ENCODE results near the gene TRAF1.

TRAF1 gene

DNA sequence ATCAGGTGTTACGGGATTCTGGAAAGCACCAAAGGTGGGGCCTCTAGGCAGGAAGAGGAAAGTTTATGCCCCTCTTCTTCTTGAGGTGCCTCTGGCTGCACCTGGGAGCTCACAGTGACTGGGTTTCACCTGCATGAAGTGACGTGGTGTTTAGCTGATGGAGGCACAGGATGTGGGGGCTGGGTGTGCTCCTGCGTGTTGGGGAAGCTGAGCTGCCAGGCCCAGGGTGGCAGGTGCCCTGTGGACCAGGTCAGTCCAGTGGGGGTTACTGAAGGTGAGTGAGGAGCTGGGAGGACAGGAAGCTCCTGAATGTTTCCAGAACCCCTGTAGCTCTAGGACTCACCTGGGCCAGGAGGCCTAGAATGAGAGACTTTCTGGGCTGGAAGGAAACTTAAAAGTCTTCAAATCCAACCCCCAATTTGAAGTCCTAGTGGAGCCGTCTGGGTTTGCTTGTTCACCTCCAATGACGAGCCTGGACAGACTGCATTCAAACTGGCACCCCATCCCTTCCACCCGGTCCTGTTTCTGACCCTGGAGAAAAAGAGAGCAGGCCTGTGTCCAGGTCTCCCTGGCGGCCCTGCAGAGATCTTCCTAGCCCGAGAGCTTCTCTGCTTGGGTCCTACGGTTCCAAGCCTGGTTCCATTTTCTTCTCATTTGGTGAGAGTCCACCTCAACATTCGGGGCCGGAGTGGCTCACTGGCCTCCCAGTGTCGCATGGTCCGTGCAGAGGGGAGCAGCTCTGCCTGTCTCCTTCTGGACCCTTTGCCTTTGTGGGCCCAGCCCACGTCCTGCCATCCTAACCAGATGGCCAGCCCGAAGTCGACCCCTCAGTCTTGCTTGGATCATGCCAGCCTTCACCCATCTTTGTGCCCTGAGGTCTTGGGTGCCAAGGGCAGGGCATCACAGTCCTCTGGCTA, 22.3 kb downstream of the TRAF1 start:
- FAIRE-seq: no peak

DNA sequence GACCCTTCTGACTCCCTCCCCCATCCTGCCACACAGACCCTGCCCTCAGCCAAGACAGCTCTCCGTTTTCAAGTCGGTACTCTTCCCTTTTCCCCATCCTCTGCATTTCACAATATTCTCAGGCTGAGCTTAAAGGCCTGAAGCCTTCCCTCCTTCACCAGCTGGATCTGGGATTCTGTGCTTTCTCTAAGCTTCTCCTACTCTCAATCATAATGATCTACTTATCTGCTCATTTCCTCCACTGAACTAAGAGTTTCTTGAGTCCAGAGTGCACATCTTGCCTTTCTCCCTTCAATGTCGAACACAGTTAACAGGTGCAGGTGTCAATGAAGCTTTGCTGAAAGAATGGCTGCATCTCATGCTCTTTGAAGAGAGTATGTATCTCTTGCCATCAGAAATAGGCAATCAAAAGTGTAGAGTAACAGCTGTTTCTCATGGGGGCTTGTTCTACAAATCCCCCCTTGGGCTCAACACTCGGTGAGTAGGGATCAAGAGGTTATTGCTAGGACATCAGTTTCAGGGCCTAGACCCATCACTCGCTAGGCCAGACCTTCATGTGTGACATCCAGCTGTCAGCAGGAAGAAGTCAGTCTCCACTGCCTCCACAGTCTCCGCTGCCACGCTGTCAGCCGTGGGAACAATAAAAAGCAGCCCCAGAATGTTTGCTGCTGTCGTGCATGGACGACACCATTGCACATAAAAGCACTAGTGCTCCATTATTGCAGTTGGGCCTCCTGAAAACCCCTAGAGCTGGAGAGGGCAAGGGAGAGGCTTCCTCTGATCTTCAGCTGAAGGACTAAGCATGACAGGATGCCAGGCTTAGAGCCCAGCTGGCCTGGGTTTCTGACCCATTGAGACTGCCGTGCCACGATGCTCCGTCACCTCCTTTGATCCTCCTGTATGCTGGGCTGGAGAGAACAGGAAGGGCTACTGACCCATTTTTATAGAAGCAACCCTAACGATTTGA, 23.7 kb downstream of the TRAF1 start:
- FAIRE-seq: no peak

DNA sequence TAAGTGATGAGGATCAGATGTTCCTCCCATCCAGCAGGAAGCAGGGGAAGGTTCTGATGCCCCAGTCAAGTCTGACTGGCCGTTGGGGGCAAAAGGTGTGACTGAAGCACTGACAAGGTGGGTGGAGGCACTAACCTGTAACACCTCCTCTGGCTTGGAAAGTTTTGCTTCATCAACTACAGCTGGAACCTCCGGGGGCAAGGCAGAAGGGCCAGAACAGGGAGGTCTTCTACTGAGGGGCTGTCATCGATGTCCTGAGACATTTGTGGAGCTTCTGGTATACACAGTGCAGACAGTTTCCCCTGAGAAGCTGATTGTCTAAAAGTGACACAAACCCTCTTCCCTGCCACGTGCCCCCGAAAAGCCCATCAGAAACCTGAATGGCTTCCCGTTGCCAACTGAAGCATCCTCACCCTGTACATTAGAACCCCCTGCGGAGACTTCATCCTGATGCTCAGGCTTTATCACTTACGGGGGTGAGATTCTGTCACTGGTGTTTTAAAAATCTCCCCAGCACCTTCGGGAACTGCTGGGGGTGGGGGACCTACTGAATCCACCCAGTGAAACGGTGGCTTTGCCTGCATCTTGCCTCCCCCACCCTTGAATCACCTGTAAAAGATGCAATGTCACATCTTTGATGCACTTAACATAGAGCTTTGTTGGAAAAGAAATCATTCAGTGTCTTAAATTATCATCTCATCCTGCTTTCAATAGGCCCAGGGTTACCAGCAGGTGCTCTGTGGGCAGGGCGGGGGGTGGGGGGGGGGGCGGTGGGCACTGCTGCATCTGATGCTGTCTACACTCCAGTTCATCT, 24.6 kb downstream of the TRAF1 start:
- no peak for FAIRE-seq

DNA sequence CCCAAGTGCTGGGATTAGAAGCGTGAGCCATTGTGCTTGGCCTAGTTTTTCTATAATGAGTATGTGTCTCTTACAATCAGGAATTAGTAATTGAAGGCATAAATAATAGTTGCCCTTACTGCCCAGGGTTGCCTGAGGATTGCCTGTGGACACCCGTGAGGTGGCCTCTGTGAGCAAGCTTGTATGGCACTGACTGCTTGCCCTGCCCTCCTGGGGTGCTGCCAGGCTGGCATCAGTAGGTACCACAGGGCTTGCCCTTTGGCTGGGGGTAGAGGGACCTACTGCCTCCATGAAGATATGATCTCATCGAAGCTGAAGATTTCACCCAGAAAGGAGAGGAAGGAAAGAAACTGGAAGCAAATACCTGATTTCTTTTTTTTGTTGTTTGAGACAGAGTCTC, 25.8 kb downstream of the TRAF1 start:
- no peak for FAIRE-seq

DNA sequence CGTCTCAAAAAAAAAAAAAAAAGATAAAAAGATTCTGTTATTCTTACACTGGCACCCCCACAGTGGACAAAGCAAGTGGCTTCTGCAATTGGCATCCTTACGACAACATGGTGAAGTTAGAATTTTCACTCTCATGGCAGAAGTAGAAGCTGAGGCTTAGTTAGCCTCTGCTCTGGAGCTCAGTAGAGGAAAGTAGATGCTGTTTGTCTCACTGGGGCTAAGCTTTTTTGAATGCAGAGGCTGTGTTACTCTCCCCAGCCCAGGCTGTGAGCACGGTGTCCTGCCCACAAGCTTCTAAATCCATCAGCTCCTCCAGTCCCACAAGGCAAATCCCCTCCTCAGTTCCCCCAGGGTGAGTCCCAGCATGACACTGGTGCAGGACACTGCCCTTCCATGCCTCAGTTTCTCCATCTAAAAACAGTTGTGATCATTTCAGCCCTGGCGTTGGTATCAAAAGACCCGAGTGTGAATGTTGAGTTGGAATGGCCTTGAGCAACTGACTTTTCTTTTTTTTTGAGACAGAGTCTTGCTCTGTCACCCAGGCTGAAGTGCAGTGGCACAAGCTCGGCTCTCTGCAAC, 27.0 kb downstream of the TRAF1 start:
- FAIRE-seq: no peak

DNA sequence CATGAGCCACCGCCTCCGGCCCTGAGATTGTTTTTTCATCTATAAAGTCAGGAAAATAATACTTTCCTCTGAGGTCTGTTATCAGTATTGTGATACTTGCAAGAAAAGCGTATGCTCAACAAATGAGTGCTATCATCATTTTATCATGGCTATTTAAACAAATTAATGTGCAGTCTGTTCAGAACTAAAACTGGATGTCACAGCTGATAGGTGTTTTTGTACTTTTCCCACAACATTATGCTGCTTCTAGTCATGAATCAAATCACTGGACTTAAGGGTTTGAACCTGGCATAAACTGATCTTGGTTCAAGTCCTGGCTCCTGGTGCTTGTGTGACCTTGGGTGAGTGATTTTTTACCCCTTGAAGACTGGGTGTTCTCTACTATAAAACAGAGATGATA, 28.2 kb downstream of the TRAF1 start:
- FAIRE-seq: no peak

DNA sequence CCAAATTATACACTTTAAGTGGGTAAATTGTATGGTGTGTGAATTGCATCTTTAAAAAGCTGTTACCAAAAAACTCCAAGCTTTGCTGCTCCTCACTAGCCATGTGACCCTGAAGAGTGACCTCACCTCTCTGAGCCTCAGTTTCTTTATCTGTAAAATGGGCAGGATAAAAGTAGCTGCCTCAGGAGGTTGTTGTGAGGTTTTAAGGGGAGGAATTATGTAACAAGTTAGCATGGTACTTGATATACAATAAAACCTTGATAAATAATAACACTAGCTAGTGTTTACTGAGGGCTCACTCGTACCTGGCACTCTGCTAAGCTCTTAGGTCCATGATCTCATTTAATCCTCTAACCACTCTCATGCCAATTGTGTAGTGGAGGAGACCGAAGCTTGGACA, 30.6 kb downstream of the TRAF1 start:
- FAIRE-seq: no peak

DNA sequence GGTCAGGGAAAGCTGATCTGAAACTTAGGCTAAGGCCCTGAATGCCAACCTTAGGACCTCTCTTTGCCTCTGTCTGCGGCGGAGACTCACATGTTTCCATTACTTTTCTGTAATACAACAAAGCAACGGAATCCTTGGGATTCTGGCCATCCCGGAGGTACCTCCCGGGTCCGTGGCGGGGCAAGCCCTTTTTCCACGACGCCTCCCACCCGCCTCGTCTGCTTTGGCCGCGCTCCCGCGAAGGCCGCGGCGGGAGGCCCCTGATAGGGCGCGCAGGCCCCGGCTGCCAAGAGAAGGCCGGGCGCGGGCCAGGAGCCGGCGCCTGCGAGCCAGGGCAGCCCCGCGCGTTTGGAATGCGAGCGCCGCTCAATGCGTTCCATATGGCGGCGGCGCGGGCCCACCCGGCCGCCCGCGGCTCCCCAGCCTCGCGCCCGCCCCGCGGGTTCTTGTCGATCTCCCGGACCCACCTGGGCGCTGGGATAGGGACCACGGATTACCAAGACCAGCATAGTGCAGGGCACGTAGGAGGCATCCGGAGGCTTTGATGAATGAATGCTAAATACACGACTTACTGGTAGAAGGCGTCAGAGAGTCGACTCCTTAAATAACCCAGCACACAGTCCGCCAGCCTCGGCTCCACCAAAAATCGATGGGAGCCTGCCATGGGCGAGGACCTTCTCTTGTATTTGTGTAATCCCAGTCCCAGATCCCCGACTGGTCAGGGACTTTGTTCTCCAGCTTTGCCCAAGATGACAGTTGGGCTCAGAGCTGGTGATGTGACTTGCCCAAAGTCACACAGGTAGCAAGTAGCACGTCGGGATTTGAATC, 32.1 kb downstream of the TRAF1 start:
- FAIRE-seq: no peak

DNA sequence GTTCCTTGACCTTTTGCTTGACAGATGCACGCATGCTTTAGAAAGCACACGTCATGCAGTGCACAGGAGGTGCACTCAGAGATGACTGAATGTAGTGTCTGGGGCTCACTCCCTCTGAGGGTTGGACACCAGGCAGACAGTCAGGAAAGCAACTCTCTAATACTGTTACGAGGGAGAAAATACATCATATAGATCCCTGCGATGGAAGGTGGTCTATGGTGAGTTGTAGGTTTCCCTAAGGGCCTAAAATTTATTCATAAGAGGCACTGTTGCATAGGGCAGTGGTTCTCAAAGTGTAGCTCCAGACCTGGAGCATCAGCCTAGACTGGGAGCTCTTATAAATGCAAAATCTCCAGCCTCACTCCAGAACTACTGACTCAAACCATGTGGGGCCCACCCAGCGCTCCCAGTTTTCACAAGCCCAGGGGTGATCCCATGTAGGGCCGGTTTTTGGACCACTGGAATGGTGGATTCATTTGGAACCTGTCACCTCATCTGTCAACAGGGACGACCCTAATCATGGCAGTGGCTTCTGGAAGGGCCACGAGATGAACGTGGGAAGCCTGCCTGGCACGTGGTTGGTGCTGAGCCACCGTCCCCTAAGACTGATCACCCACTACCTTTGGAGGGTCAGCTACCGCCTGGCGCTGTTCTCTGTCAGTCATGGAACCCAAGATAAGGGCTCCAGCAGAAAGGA, 32.8 kb downstream of the TRAF1 start:
- no peak for FAIRE-seq

DNA sequence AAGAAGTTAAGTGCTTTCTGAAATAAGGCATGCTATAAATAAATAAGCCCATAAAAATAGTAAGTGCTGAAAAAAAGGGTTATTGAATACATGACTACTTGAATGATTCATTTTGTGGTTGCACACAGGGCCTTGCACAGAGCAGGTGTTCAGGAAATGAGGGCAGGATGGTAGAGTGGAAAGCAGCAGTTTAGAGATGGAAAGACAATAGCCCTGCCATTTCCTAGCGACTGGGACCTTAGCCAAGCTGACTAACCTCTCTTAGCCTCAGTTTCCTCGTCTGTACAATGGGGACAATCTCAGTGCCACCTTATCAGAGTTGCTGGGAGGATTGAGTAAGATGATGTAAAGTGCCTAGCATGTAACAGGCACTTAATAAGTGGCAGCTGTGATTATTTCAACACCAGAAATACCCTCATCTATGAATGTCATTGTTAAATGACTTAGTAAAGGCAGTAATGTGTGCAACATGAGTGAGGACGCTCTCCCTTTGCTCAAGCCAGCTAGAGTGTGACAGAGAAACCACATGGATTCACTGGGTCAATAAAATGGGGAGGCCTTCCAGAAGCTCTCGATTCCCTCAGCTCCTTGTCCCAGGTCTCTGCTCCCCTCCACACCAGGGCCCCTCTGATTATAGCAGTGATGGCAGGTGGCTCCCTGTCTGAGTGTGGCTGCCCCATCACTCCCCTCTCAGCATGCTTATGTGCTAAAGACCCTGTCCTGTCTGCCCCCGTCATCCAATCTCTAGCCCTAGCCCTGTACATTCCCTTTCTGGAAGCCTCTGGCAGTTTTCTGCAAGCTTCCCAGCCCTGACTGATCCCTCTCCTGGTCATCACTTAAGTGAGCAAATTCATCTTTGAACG, 33.6 kb downstream of the TRAF1 start:
- no peak for FAIRE-seq

DNA sequence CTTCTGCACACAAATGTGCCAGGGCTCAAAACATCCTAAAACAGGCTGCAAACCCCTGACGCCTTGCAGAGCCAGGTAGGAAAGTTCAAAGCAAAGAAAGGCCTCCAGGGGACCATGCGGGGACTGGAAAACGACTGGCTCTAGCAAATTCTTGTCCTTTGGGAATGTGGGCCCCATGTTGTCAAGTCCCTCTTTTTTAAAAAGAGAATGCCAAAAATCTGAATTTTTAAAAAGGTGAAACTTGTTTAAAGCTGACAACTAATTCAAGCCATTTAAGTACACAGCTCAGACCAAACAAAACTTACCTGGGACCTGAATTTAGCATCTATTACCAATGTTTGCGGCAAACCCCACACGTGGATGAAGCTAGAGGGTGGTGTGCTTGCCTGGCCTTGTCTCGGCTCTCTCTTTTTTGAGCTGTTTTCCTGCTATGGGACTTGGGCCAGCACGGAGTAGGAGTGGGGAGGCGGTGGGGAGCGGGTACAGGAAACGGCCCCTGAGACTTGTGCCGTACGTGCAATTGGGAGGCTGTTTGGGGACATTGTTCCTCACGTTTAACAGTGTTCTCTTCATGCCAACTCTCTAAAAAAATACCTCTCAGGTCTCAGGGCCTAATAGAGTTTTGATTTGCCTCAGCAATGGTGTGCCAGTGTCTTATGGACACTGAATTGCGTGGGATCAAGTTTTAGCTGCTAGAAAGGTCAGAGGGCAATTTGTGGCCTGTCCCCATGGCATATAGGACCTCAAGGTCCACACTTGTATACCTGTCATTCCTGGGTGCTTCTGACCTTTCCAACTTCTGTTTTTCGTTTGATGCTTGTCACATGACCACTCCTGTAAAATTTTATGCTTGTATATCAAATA, 34.5 kb downstream of the TRAF1 start:
- no peak for FAIRE-seq

DNA sequence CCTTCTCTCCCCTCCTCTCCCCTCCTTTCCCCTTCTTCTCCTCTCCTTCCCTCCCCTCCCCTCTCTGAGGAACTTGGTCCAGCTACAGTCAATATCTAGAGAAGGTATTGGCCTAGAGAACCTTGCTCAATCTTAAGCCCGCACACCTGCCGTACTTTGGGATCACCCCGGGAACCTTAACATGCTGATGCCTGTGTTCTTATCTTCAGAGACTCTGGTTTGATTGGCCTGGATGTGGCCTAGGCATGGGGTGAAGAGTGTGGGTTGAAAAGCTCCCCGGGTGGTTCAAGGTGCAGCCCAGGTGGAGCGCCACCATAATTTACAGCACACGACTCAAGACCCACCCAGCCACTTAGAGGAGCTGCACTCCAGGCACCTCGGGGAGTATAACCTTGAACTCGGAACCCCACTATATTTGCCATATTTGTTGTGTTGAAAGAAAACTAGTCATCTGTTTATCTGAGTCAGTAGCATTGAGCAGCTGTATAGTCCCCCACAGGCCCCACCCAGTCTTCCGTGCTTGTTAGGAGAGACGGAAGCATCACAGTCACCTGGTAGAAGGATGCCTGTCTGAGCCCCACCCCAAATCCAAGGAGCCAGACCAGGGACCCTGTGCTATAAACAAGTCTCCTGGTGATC, 35.2 kb downstream of the TRAF1 start:
- FAIRE-seq: no peak

DNA sequence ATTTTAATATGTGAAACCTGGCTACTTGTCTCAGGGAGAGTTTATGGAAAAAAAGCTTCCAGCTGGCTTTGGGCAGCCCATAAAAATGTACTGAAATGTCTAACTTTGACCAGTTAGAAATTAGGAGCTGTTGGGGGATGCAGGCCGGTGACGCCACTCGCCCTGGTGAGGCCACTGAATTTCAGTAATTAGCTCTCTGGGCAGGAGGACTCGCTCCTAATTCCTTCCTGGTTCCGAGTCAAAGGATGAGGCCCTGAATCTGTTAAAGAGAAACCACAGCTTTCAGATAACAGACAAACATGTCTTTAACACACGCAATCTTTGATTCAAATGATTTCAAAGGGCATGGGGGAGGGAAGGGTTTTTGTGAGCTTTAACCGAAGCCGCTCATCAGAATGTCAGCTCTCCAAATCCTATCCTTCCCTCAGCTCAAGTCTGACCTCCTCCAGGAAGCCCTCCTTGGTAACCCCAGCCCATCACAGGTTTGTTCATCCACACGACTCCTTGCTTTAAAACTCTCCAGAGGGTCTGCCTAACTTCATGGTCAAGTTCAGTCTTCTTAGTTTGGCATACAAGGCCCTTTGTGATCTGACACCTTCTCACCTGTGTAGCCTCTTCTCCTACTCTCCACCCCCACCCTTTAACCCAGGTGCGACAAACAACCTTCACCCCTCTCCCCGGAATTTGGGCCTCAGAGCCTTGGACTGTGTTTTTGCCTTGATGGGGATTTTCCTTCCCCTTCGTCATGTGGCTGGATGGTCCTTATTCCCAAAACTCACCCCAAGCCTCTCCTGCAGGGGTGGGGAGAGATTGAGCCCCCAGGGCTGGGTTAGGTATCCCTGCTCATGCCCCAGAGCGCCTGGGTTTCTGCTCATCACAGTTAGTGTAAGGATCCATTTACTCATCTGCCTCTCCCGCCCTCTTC, 36.0 kb downstream of the TRAF1 start:
- FAIRE-seq: no peak

DNA sequence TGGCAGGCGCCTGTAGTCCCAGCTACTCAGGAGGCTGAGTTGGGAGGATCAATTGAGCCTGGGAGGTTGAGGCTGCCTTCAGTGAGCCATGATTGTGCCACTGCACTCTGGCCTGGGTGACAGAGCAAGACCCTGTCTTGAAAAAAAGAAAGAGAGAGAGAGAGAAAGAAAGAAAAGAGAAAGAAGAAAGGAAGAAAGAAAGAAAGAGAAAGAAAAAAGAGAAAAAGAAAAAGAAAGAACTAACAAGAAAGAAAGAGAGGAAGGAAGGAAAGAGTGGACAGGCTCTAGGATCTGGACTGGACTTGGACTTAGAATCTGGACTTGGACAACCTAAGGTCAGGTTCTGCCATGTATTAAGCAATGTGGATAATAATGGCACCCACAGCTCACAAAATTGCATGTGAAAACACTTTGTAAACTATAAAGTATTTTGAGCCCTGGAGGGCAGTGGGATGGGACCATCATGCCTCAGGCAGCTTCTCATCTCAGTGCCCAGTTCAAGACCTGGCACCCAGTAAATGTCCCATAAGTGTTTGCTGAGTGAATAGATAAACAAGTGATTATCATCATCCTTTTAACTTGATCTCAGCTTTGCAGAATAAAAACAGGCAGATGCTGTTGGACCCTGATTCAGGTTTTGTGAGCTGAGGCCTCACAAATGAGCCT, 36.9 kb downstream of the TRAF1 start:
- no peak for FAIRE-seq

DNA sequence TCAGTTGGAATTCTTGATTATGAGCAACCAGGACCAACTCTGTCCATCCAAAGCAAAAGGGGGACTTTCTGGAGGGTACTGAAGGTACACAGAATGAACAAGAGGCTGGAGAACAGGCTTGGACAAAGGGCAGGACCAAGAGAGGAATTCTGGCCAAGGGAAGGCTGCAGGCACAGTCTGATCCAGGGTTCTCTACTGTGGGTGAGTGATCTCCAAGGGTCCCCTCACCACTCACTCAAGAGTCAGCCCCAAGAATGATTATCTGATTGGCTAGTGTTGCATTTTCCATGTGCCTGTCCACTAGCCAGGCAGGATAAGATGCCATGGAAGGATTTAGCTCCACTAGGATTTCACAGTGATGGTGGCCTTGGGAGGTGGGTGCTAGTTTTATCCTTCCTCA, 38.0 kb downstream of the TRAF1 start:
- no peak for FAIRE-seq

DNA sequence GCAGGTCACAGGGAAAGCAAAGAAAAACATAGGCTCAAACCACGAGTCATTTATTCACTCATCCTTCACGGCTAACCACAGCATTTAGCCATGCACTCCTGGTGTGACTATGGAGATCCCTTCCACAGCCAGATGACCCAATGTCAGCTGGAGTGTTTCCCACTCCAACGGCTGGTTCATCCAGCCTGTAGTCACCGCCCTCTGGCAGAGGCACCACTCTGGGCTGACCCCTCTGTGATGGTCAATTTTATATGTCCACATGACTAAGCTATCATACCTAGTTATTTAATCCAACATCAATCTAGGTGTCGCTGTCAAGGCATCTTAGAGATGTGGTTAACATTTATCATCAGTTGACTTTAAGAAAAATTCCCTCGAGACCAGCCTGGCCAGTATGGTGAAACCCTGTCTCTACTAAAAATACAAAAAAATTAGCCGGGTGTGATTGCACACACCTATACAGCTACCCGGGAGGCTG, 40.1 kb downstream of the TRAF1 start:
- no peak for FAIRE-seq

DNA sequence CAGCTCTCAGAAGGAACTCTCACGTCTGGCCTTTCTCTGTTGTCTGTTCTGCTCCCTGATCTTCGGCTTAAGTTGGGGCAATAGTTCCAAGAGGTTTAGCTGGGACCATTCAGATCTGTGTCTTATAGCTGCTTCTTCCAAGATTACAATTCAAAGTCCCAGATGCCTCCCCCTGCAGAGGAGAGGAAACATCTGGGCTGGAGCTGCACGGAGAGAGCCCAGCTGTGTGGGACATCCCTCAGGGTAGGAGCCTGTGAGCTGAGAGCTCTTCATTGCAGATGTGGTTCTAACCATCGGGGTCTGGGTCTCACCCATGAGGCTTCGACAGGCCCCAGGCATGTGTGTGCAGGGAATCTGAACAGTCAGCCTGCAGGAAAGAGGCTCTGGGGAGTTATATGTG, 40.6 kb downstream of the TRAF1 start:
- no peak for FAIRE-seq
